HCT116 (cell line): ENCODE results near the gene TNFAIP8.

Experiments used
- ATF3 ChIP-seq: IDR thresholded peaks from 2 replicates; pipeline ENCODE4 v1.6.1; 2012
- CEBPB ChIP-seq: IDR thresholded peaks from 2 replicates; pipeline ENCODE4 v1.6.1; 2012; ENCODE audit warnings: low read depth
- CTCF ChIP-seq, 3 experiments: fragments of 200-600 bp in 1 of 3; sonication (generic) in 1 of 3; IDR thresholded peaks in 2 of 3; conservative IDR thresholded peaks in 1 of 3; 2 replicates each; pipeline ENCODE4 v1.5.1; 2012 to 2017; ENCODE audit warnings: low read depth in 2 of 3, low read length in 2 of 3, antibody characterized with exemption in 1 of 3, borderline replicate concordance in 1 of 3, control low read depth in 1 of 3, mild to moderate bottlenecking in 1 of 3, mixed read lengths in 1 of 3, mixed run types in 1 of 3, moderate library complexity in 1 of 3; ENCODE audit not compliant: insufficient read depth in 1 of 3
- EGR1 ChIP-seq: IDR thresholded peaks from 2 replicates; pipeline ENCODE4 v1.6.1; 2012; ENCODE audit warnings: low read depth
- EZH2 ChIP-seq: fragments of 200-600 bp; sonication (generic); IDR thresholded peaks from 2 replicates; pipeline ENCODE4 v1.6.1; 2017; ENCODE audit warnings: antibody characterized with exemption, mixed run types
- FOSL1 ChIP-seq: IDR thresholded peaks from 2 replicates; pipeline ENCODE4 v1.6.1; 2012; ENCODE audit warnings: low read depth
- JUND ChIP-seq: IDR thresholded peaks from 2 replicates; pipeline ENCODE4 v1.6.1; 2012
- MAX ChIP-seq: IDR thresholded peaks from 2 replicates; pipeline ENCODE4 v1.6.1; 2012
- POLR2A ChIP-seq: IDR thresholded peaks from 2 replicates; pipeline ENCODE4 v1.7.0; 2011; ENCODE audit warnings: borderline replicate concordance; ENCODE audit not compliant: insufficient read depth, insufficient read length; ENCODE audit errors: extremely low read depth
- RAD21 ChIP-seq: IDR thresholded peaks from 2 replicates; pipeline ENCODE4 v1.6.1; 2012; ENCODE audit warnings: low read depth, mild to moderate bottlenecking
- REST ChIP-seq: IDR thresholded peaks from 2 replicates; pipeline ENCODE4 v1.6.1; 2012; ENCODE audit warnings: low read depth
- SIN3A ChIP-seq: IDR thresholded peaks from 2 replicates; pipeline ENCODE4 v1.6.1; 2012; ENCODE audit warnings: low read depth
- TCF7L2 ChIP-seq: IDR thresholded peaks from 2 replicates; pipeline ENCODE4 v1.7.0; 2011; ENCODE audit warnings: borderline replicate concordance, inconsistent platforms; ENCODE audit not compliant: insufficient read depth, insufficient read length; ENCODE audit errors: extremely low read depth
- ZFX ChIP-seq: fragments of 450-650 bp; IDR thresholded peaks from 2 replicates; pipeline ENCODE4 v1.6.1; 2017

GRCh38 chr5:119365847-119366539, 10.2 kb downstream of the TNFAIP8 start:
- TF ChIP-seq ATF3, result no peak
- TF ChIP-seq EZH2, result no peak
- no peak for TF ChIP-seq POLR2A
- TF ChIP-seq CTCF (IDR thresholded peaks at IDR 0.05 in 2 of 3, conservative IDR thresholded peaks at IDR 0.05 in 1 of 3; ENCODE audit: borderline replicate concordance in 1 of 3, insufficient read depth in 1 of 3, low read depth in 2 of 3, low read length in 2 of 3), result no peak
- TF ChIP-seq EGR1, result no peak
- no peak for TF ChIP-seq JUND
- no peak for TF ChIP-seq RAD21
- no peak for TF ChIP-seq CEBPB
- no peak for TF ChIP-seq REST
- TF ChIP-seq MAX, result no peak
- no peak for TF ChIP-seq TCF7L2
- no peak for TF ChIP-seq SIN3A
- no peak for TF ChIP-seq FOSL1
- TF ChIP-seq ZFX, result no peak
